A549 treated with Mapracorat at 1 μM for 4 hours (cell line): ENCODE data around the gene PXMP2. TPM values are rescaled to one million over a fixed set of nuclear protein-coding genes. Genes with fewer than 3 reads are reported as not detected.

ENCODE experiments used
- total RNA-seq: library from RNA; stranded (reverse); fragments of 200-300 nt; extraction: Qiagen RNA extraction; gene quantifications from 5 replicates; pipeline ENCODE4 v1.2.3, GENCODE V29; 2022

Gene PXMP2
- total RNA-seq, result 20.6 to 33.5 TPM (median 31.9 TPM) in 5 replicates

DNA sequence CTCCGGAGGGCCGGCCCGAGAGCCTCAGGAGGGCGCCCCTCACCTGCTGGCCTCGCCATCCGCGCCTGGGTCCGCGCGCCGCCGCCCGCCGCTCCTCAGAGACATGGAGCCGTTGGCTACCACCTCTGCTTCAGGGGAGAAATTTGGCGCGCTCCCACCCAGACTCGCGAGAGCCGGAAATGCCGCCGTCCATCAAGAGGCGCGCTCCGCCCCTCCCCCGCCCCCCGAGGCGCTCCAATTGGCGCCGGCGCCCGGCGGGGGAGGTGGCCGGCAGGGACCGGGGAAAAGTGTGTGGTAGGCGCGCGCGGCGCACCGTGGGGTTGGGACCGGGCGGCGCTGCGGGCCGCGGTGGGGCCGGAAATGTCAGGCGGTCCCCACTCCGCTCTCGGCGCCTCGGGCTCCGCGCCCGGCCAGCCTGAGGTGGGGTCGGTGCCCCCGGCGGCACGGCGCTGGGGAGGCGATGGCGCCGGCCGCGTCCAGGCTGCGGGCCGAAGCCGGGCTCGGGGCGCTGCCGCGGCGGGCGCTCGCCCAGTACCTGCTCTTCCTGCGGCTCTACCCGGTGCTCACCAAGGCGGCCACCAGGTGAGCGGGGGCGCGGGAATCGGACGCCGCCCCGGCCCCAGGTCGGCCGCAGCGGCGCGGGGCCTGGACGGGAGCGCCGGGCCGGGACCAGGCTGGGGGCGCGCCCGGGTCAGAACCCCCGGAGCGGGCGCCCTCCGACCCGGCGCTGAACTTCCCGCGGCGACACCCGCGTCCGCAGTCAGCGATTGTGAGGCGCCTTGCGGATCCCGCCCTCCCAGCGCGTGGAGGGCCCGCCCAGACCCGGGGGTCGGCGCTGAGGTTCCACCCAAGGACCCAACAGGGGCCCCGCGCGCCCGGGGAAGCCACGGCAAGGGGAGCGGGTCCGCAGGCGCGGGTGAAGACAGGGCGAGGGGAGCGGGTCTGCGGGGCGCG is at the start of gene PXMP2, which contains the start of gene POLE:
Gene PXMP2, plus strand, starts transcription at position 377 of the 954 bp plus-strand sequence. Its CDS starts 84 bp downstream, at position 461.
Gene POLE, minus strand, starts transcription at position 132 of the 954 bp plus-strand sequence. Its CDS starts 27 bp downstream, at position 105.

DNA sequence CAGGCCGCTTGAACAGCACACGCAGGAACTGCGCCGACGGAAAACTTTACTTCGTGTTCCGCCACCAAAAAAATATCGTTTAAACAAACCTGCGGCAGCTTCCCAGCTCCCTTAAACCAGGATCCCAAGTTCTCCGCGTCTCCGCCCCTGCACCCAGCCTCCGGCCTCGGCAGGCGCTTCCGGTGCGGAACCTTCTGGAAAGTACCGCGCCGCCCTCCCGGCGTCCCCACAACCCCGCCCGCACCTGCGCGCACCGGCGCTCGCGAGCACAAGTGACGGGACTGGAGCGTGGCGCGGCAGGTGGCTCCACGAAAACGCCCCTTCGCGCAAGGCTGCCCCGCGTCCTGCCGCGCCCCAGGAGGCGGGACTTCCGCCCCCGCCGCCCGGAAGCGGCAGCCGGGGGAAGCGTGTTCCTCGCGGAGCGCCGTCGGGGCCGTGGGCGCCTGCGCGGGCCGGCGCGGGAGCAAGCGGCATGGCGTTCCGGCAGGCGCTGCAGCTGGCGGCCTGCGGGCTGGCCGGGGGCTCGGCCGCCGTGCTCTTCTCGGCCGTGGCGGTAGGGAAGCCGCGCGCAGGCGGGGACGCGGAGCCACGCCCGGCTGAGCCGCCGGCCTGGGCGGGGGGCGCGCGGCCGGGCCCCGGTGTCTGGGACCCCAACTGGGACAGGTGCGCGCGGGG is 23.2 kb downstream of the PXMP2 start, which contains the start of gene PGAM5:
Gene PGAM5, plus strand, starts transcription at position 438 of the 675 bp plus-strand sequence. Its CDS starts 35 bp downstream, at position 473.

Other genes with a start within 250 kb of the PXMP2 start
- gene FBRSL1, start 197.4 kb upstream of the PXMP2 start, total RNA-seq, result 70.8 to 104 TPM (median 90.5 TPM) in 5 replicates
- gene LRCOL1, start 77.0 kb upstream of the PXMP2 start, total RNA-seq, result not detected in 5 replicates
- gene P2RX2, start 68.8 kb upstream of the PXMP2 start, total RNA-seq, result not detected in 5 replicates
- 44.7 to 53.5 TPM (median 51.4 TPM) in 5 replicates for gene POLE, start 245 bp upstream of the PXMP2 start, total RNA-seq
- 40.9 to 57.4 TPM (median 56.6 TPM) in 5 replicates for gene PGAM5, start 23.3 kb downstream of the PXMP2 start, total RNA-seq
- 67.9 to 82.6 TPM (median 78.2 TPM) in 5 replicates for gene ANKLE2, start 74.2 kb downstream of the PXMP2 start, total RNA-seq
- 18.3 to 22.4 TPM (median 21.2 TPM) in 5 replicates for gene GOLGA3, start 141.3 kb downstream of the PXMP2 start, total RNA-seq
- gene CHFR, start 200.0 kb downstream of the PXMP2 start, total RNA-seq, result 19.4 to 25.1 TPM (median 22.4 TPM) in 5 replicates